ENCODE data around the gene RAB14.

GRCh38 chr9:121133104-121133816 is 68.4 kb downstream of the RAB14 start:
- TF ChIP-seq CTCF (IDR thresholded peaks at IDR 0.05; ENCODE audit: low read depth, low read length) (no peak), EZH2phosphoT487 (IDR thresholded peaks at IDR 0.05; ENCODE audit: low read depth) (no peak)

All from OCI-LY3 (cell line).